Measurements from ENCODE around the gene PRAMEF12. TPM values are rescaled to one million over a fixed set of nuclear protein-coding genes. Genes with fewer than 3 reads are reported as not detected.

The PRAMEF12 gene
- polyA plus RNA-seq (2012; ENCODE audit: insufficient read length, low read depth) = not detected

- TF ChIP-seq FOXP2 (optimal IDR thresholded peaks at IDR 0.05; ENCODE audit: borderline replicate concordance, extremely low read depth, extremely low read length, insufficient read depth) (no peak), TAF1 (IDR thresholded peaks at IDR 0.05; ENCODE audit: borderline replicate concordance, insufficient read depth, low read length) (no peak), SIN3A (IDR thresholded peaks at IDR 0.05; ENCODE audit: borderline replicate concordance, insufficient read depth, low read length) (no peak), POLR2AphosphoS5 (IDR thresholded peaks at IDR 0.05; ENCODE audit: low read depth, low read length) (no peak), REST (IDR thresholded peaks at IDR 0.05; ENCODE audit: insufficient read depth in 1 of 2, low read depth in 2 of 2, low read length in 2 of 2) (no peak)
Observed at GRCh38 chr1:12773438-12773837, at the start of gene PRAMEF12. Gene PRAMEF12, plus strand, starts transcription at chr1:12773738. Its CDS starts 1,130 bp downstream, at chr1:12774868.

GRCh38 chr1:12728391-12728790, 45.1 kb upstream of the PRAMEF12 start:
- no peak for TF ChIP-seq POLR2AphosphoS5 (IDR thresholded peaks at IDR 0.05; ENCODE audit: low read depth, low read length)
- no peak for TF ChIP-seq FOXP2 (optimal IDR thresholded peaks at IDR 0.05; ENCODE audit: borderline replicate concordance, extremely low read depth, extremely low read length, insufficient read depth)
- TF ChIP-seq TAF1 (IDR thresholded peaks at IDR 0.05; ENCODE audit: borderline replicate concordance, insufficient read depth, low read length) = no peak
- no peak for TF ChIP-seq REST (IDR thresholded peaks at IDR 0.05; ENCODE audit: insufficient read depth in 1 of 2, low read depth in 2 of 2, low read length in 2 of 2)
- no peak for TF ChIP-seq SIN3A (IDR thresholded peaks at IDR 0.05; ENCODE audit: borderline replicate concordance, insufficient read depth, low read length)

- TF ChIP-seq TAF1 (IDR thresholded peaks at IDR 0.05; ENCODE audit: borderline replicate concordance, insufficient read depth, low read length) = no peak
Observed at GRCh38 chr1:12730156-12730555, 43.4 kb upstream of the PRAMEF12 start.

GRCh38 chr1:12734651-12735050, 38.9 kb upstream of the PRAMEF12 start:
- TF ChIP-seq REST (IDR thresholded peaks at IDR 0.05; ENCODE audit: insufficient read depth in 1 of 2, low read depth in 2 of 2, low read length in 2 of 2) (no peak), FOXP2 (optimal IDR thresholded peaks at IDR 0.05; ENCODE audit: borderline replicate concordance, extremely low read depth, extremely low read length, insufficient read depth) (no peak), POLR2AphosphoS5 (IDR thresholded peaks at IDR 0.05; ENCODE audit: low read depth, low read length) (no peak), SIN3A (IDR thresholded peaks at IDR 0.05; ENCODE audit: borderline replicate concordance, insufficient read depth, low read length) (no peak), TAF1 (IDR thresholded peaks at IDR 0.05; ENCODE audit: borderline replicate concordance, insufficient read depth, low read length) (no peak)

GRCh38 chr1:12738934-12739333, 34.6 kb upstream of the PRAMEF12 start:
- no peak for TF ChIP-seq FOXP2 (optimal IDR thresholded peaks at IDR 0.05; ENCODE audit: borderline replicate concordance, extremely low read depth, extremely low read length, insufficient read depth)
- no peak for TF ChIP-seq SIN3A (IDR thresholded peaks at IDR 0.05; ENCODE audit: borderline replicate concordance, insufficient read depth, low read length)
- no peak for TF ChIP-seq POLR2AphosphoS5 (IDR thresholded peaks at IDR 0.05; ENCODE audit: low read depth, low read length)
- no peak for TF ChIP-seq TAF1 (IDR thresholded peaks at IDR 0.05; ENCODE audit: borderline replicate concordance, insufficient read depth, low read length)
- TF ChIP-seq REST (IDR thresholded peaks at IDR 0.05; ENCODE audit: insufficient read depth in 1 of 2, low read depth in 2 of 2, low read length in 2 of 2) = no peak
